Osteoblast (primary cell): ENCODE data around the gene RHOF. TPM values are rescaled to one million over a fixed set of nuclear protein-coding genes. Genes with fewer than 3 reads are reported as not detected.

Experiments
- DNase-seq: peaks from one replicate; pipeline ENCODE4 v3.0.0; 2011; ENCODE audit warnings: low spot score, mixed read lengths; ENCODE audit not compliant: insufficient read length; ENCODE audit errors: missing footprints
- H2AFZ ChIP-seq: 2 replicates; pipeline ENCODE4 v1.6.0; 2011; ENCODE audit warnings: mild to moderate bottlenecking, low read length
- H3K27ac ChIP-seq: 2 replicates; pipeline ENCODE4 v1.5.1; 2011; ENCODE audit warnings: mild to moderate bottlenecking, low read depth, low read length, moderate library complexity
- H3K27me3 ChIP-seq: 2 replicates; pipeline ENCODE4 v1.6.0; 2012; ENCODE audit warnings: mild to moderate bottlenecking, control low read depth, inconsistent platforms, low read length, moderate library complexity; ENCODE audit not compliant: insufficient read depth
- H3K36me3 ChIP-seq: 2 replicates; pipeline ENCODE4 v1.5.1; 2011; ENCODE audit warnings: mild to moderate bottlenecking, low read length, control low read depth, moderate library complexity; ENCODE audit not compliant: insufficient read depth
- H3K4me1 ChIP-seq: 2 replicates; pipeline ENCODE4 v1.5.1; 2011; ENCODE audit warnings: mild to moderate bottlenecking, low read length, control low read depth, moderate library complexity; ENCODE audit not compliant: insufficient read depth
- H3K4me2 ChIP-seq: 2 replicates; pipeline ENCODE4 v1.6.0; 2011; ENCODE audit warnings: mild to moderate bottlenecking, low read length; ENCODE audit not compliant: insufficient read depth
- H3K4me3 ChIP-seq: fragments of 200-600 bp; sonication (generic); 3 replicates; pipeline ENCODE4 v1.5.1; 2012; ENCODE audit warnings: mild to moderate bottlenecking, low read length, inconsistent platforms; ENCODE audit not compliant: insufficient read depth
- H3K79me2 ChIP-seq: 2 replicates; pipeline ENCODE4 v1.6.0; 2012; ENCODE audit warnings: mild to moderate bottlenecking, low read length, control low read depth, inconsistent platforms; ENCODE audit not compliant: insufficient read depth
- H3K9me3 ChIP-seq: 2 replicates; pipeline ENCODE4 v1.5.1; 2011; ENCODE audit warnings: low read depth, low read length, control low read depth
- H4K20me1 ChIP-seq: 2 replicates; pipeline ENCODE4 v1.6.0; 2012; ENCODE audit warnings: mild to moderate bottlenecking, low read length, control low read depth; ENCODE audit not compliant: insufficient read depth
- total RNA-seq: library from RNA; depleted of rRNA; stranded (reverse); fragments of >200 nt; gene quantifications from 2 replicates; pipeline ENCODE4 v1.2.3, GENCODE V29; 2012
- TF ChIP-seq, protein P1 (sequence below): IDR thresholded peaks from 2 replicates; pipeline ENCODE4 v1.5.1; 2011; ENCODE audit warnings: mild to moderate bottlenecking, low read depth, low read length, moderate library complexity; ENCODE audit errors: extremely low read depth

Gene RHOF
- total RNA-seq, 1 donor: 8.3 TPM

GRCh38 chr12:121799156-121799841 lies 5.8 kb upstream of the RHOF start:
- peak; percentile 98 for DNase-seq
- H3K4me3 ChIP-seq: peak overlapping the region; percentile 86
- H2AFZ ChIP-seq: no peak overlapping the region
- peaks cover 54% of the 10 kb centered on the region for H3K79me2 ChIP-seq
- no peaks in the 10 kb centered on the region for H3K36me3 ChIP-seq
- H3K27me3 ChIP-seq: no peaks in the 10 kb centered on the region
- peak overlapping the region; percentile 77 for H3K4me2 ChIP-seq
- H4K20me1 ChIP-seq: peaks cover 19% of the 10 kb centered on the region
- H3K4me1 ChIP-seq: peaks cover 53% of the 10 kb centered on the region
- H3K27ac ChIP-seq: peak overlapping the region; percentile 99
- H3K9me3 ChIP-seq: no peaks in the 10 kb centered on the region
- TF ChIP-seq, protein P1, sequence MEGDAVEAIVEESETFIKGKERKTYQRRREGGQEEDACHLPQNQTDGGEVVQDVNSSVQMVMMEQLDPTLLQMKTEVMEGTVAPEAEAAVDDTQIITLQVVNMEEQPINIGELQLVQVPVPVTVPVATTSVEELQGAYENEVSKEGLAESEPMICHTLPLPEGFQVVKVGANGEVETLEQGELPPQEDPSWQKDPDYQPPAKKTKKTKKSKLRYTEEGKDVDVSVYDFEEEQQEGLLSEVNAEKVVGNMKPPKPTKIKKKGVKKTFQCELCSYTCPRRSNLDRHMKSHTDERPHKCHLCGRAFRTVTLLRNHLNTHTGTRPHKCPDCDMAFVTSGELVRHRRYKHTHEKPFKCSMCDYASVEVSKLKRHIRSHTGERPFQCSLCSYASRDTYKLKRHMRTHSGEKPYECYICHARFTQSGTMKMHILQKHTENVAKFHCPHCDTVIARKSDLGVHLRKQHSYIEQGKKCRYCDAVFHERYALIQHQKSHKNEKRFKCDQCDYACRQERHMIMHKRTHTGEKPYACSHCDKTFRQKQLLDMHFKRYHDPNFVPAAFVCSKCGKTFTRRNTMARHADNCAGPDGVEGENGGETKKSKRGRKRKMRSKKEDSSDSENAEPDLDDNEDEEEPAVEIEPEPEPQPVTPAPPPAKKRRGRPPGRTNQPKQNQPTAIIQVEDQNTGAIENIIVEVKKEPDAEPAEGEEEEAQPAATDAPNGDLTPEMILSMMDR: no peak

DNA sequence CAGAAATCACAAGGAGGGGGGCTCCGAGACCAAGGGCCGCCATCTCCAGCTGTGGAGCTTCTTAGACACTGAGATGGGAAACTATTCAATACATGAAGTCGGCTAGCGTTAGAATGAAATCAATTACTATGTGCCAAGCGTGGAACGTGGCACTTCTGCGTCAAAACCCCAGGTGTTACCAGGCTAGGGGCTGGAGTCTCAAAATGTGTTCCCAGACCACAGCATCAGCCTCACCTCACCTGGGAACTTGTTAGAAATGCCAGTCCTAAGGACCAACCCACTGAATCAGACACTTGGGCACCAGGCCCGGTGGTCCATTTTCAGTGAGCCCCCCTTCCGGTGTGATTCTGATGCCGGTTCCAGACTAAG lies 5.3 kb upstream of the RHOF start:
- Histone ChIP-seq H3K79me2 (peaks cover 54% of the 10 kb centered on the region), H3K4me2 (peak overlapping the region; percentile 77), H3K27ac (peak overlapping the region; percentile 70), H2AFZ (no peak overlapping the region), H3K9me3 (no peaks in the 10 kb centered on the region), H3K4me1 (peaks cover 57% of the 10 kb centered on the region), H4K20me1 (peaks cover 19% of the 10 kb centered on the region), H3K27me3 (no peaks in the 10 kb centered on the region), H3K36me3 (no peaks in the 10 kb centered on the region), H3K4me3 (peak overlapping the region; percentile 86)
- TF ChIP-seq, protein P1: no peak
- DNase-seq: no peak

DNA sequence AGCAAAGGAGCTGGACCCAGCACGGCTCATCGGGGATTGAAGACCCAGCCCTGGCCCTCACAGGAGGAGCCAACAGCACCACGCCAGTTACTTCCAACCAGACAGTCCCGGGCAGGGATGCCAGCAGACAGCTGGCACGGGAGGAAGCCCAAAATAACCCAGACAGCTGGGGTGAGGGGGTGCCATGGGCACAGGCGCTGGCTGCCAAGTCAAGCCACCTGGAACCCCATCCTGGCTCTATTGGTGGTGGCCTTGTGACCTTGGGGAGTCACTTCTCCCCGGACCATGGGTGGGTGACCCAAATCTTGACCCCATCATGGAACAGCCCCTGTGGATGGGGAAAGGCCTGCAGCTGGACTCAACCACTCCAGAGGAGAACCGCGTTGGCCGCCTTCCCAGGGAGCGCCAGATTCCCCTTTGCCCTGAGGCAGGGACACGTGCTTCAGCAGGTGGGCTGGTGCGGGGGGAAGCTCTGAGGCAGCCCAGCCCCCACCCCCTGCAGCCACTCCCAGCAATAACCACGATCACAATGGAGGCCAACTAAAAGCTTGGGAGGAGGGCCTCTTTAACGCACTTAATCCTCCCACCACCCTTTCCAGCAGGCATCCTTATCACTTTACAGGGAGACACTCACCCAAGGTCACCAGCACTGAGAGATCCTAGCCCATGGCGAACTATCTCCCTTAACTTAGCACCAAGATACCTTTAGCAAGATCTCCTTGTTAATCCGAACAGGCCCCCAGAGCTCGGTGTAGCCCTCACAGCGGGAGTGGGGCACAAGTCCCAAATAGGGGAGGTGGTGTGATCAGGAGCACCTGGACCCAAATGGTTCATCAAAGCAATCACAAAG lies 4.7 kb upstream of the RHOF start:
- no peaks in the 10 kb centered on the region for H3K27me3 ChIP-seq
- peak overlapping the region; percentile 77 for H3K4me2 ChIP-seq
- no peaks in the 10 kb centered on the region for H3K36me3 ChIP-seq
- peaks cover 62% of the 10 kb centered on the region for H3K4me1 ChIP-seq
- TF ChIP-seq, protein P1: no peak
- peak; percentile 84 for DNase-seq
- no peaks in the 10 kb centered on the region for H3K9me3 ChIP-seq
- H3K4me3 ChIP-seq: peak overlapping the region; percentile 86
- H2AFZ ChIP-seq: no peak overlapping the region
- peaks cover 54% of the 10 kb centered on the region for H3K79me2 ChIP-seq
- H4K20me1 ChIP-seq: peaks cover 19% of the 10 kb centered on the region
- H3K27ac ChIP-seq: peak overlapping the region; percentile 70
